ENCODE results near the gene BPIFB3.

BPIFB3 gene, protein sequence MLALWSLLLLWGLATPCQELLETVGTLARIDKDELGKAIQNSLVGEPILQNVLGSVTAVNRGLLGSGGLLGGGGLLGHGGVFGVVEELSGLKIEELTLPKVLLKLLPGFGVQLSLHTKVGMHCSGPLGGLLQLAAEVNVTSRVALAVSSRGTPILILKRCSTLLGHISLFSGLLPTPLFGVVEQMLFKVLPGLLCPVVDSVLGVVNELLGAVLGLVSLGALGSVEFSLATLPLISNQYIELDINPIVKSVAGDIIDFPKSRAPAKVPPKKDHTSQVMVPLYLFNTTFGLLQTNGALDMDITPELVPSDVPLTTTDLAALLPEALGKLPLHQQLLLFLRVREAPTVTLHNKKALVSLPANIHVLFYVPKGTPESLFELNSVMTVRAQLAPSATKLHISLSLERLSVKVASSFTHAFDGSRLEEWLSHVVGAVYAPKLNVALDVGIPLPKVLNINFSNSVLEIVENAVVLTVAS

DNA sequence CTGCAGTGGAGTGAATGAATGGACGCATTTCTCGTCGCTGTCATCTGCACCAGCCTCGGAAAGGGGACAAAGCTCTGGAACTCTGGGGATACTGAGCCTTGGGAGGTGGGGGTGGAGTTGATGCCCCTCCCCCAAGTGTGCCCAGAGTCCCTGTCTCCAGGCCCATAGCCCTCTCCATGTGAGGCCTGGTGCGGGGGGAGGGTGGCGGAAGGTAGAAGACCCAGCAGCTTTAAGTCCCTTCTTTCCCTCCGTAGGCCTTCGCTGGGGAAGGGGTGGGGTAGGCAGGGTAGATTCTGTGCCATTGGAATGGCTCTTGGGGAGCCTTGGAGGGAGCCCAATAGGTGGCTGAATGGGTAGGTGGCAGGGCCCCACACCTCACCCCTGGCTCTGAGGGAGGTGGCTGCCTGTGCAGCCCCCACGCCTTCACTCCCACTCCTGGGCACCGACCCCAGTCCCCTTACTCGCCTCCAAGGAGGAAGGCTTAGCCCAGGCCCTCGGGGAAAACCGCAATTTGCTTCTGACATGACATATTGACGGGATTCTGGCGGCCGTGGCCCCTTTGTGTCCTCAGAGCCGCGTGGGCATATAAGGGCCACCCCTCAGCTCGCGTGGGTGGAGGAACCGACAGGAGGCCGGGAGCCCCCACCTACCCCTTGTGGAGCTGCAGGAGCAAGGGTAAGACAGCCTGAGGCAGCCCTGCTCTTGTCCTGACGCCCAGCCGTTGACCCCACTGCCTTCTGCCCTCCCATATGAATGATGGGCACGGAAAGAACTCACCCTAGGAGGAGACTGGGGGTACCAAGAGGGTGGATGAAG is at the start of gene BPIFB3:
Gene BPIFB3, plus strand, starts transcription at position 613 of the 816 bp plus-strand sequence. CDS start 1,533 bp downstream, outside the sequence.
- no peak for DNase-seq (ENCODE audit: low spot score)

DNA sequence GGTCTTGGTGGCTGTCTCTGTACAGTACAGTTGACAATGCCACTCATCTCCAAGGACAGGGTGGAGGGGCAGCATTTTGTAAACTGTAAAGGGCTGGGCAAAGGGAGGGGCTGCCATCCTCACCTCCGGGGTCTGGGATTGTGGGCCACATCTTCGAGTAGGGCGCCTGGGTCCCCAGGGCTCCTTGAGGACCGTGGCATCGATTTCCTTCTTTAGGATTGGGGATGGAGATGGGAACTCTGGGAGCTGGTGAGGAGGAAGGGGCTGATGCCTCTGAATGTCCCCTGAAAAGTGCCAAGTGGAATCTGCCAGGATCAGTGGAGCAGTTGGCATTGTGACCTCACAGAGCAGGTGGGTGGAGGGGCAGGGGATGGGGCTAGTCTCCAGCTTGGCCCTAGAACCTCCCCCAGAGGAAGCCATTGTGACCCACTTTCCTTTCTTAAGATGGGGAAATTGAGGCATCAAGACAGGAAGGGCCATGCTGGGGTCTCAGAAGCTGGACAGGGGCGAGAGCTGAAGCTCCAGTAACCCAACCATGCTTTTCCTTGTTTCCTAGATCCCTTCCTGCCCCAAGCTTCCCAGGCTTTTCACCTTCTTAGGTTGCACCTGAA is 49.5 kb upstream of the BPIFB3 start, which contains the start of gene SUN5:
Gene SUN5, minus strand, starts transcription at position 293 of the 611 bp plus-strand sequence. Its CDS starts 93 bp downstream, at position 200.
- DNase-seq (ENCODE audit: low spot score) = no peak

DNA sequence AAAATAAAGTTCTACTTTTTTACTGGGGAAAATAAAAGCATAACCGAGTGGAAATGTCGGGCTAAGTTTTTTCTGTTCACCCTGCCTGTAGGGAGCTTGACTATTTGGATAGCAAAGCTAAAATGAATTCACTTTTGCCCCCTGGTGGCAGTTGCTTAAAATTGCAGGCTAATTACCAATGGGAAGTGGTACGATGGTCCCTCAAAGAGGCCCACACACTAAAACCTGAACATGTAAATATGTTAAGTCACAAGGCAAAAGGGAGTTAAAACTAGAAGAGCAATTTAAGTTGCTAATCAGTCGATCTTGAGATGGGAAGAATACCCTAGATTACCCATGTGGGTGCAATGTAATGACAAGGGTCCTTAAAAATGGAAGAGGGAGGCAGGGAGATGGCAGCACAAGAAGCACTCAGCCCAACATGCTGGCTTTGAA is 48.6 kb upstream of the BPIFB3 start:
- DNase-seq (ENCODE audit: low spot score) = peak; percentile 29

DNA sequence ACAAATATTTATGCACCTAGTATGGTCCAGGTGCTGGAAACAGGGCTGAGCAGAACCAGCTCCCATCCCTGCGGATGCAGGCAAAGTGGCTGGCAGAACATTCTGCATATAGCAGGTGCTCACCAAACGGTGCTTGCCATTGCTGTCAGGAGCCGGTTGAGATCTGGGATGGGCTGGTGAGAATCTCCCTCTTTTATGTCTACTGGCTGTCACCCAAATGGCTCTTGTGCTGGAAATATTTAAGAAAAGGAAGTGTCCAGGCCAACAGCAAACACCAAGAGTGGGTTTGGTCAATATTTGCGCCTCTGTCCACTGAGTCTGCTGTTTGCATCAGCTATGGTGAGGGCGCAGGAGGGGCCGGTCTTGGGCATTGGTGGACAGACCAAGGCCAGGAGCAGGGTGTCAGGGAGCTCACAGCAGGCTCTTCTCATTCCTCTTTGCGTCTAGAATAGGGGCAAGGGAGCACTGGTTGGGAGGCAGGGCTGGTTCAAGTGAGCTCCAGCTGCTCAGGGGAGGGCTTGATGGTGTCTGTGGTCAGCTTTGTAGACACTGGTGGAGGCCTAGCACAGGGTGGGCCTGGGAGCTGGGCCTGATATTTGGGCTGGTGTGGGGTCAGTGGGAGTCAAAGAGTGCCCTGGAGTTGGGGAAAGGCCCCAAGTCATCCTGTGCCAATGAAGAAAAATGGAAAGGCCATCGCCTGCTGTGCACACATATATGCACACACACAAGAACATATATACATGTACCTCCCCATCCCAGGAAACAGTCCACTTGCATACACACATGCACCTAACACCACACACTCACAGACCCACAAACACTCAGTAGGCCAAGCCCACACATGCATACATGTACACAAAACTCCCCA is 47.6 kb upstream of the BPIFB3 start:
- DNase-seq (ENCODE audit: low spot score) = no peak

DNA sequence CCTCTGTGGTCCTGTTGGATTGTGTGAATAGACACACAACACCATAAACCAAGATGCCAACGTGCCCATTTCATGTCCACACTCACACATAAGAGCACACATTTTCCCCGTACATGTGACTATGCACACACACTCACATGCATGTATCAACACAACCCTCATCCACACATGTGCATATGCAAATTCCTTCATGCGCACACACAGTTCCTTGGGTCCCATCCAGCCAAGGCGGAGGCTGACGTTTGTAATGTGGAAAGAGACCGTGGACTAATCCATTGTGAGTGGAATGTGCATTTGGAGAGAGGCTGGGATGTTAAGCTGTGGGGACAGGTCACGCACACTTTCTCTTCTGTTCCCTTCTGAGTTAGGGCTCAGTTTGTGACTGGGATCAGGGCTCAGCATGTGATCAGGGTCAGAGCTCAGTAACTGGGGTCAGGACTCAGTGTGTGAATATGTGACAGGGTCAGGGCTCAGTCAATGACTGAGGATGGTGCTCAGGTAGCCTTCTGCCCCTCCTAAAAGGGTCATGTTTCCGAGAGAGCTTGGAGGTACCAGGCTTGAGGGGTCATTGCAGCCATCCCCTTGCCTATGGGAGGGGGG is 46.8 kb upstream of the BPIFB3 start:
- no peak for DNase-seq (ENCODE audit: low spot score)

DNA sequence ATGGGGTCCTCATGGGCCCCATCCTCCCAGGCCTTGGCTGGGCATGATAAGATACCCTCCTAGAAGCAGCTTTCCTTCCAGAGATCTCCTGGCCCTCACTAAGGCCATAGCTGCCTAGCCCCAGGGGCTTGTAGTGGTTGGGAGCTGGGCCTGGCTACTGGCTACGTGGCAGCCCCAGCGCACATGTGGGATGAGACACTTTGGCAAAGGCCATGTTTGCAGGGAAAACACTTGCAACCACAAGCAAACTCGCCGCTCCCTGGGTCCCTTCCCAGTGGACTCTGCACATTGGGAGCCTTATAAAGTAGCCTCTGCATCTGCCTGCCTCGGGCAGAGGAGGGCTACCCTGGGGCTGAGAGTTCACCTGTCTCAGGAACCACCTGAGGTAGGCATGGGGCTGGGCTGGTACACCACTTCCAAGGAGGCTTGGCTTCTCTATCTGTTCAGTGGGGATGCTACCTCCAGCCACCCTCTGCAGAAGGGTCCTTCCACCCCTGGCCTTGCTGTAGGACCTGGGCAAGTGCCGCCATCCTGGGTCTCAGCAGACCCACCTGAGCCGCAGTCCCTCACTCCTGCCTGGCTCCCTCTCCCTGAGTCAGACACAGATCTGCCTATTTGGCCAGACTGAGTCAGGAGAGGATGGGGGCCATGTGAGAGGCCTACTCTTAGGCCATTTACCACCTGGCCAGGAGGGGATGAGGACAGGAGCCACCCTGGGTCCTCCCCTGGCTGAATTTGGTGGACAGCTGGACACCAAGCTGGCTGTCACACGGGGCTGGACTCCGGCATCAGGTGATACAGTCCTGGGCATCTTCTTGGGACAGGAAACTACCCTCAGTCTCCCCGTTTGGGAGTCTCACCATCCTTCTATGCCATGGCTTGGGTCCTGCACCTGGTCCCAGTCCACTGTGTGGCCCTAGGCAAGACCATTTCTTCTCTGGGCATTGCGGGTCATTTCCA is 46.0 kb upstream of the BPIFB3 start, which contains the start of gene BPIFB2:
Gene BPIFB2, plus strand, starts transcription at position 329 of the 960 bp plus-strand sequence. CDS start 871 bp downstream, outside the sequence.
- no peak for DNase-seq (ENCODE audit: low spot score)

DNA sequence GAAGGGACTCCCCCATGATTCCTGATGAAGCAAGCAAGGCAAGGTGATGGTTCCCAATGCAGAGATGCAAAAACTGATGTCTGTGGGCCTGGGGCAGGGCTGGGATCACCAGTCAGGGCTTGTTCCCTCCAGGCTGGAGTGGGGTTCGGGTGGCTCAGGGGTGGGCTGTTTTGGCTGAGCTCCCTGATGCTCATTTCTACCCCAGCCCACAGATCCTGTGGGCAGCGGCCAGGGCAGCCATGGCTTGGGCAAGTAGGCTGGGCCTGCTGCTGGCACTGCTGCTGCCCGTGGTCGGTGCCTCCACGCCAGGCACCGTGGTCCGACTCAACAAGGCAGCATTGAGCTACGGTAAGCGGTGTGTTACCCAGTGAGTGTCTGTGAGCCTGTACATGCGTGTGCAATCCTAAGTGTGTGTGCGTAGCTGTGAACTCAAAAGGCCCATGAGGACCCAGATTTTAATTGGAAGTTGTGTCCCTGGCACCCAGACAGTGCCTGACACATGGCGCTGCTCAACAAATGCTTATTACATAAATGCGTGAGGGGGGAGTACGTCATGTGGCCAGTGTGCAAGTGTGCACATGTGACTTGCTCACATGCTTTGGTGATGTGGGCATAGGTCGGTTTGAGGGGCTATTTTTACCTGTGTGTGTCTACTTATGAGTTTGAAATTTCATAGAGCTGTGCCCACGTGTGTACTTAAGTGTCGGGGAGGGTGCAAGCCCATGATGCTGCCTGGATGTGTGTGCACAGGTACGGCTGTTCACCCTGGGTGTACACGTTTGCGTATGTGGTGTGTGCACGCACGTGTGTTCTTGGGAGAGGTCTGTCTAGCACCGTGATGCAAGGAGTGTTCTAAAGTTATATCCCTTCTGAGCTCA is 45.1 kb upstream of the BPIFB3 start:
- DNase-seq (ENCODE audit: low spot score) = no peak

DNA sequence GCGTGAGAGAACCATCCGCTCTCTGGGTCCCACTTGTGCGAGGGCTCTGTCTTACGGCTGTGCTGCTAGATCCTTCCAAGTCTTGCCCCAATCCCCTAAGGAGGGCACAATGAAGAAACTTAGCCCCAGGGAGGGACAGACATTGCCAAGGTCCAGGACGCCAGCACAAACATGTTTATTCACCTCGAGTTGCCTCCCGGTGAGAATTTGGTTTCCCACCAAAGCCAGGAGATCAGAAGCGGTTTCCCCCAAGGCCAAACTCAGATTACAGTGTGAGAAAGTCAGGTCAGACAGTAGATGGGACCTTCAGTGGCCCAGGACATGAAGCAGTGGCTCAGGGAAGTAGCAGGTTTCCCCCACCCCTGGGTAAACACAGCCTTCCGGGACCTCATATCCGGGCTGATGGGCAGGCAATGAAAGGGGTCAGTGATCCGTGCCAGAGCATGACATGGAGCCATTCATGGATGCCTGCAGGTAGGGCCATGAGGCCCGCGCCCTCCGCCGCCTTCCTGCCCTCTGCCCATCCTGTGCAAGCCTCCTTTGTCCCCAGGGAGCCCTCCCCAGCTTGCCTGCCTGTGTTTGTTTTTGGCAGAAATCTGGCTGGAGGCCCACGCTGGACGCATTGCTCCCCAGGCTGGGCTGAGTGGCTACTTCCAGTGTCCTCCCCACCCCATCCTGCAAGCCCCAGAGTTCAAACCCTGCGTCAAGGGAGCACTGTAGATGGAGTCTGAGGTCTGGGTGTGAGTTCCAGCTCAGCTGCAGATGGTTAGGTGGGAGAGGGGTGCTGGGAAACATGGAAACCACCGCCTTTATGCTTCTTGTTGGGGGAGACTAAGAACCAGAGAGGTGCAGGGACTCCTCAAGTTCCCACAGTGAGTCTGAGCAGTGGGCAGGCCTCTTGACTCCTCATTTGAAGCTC is 44.2 kb upstream of the BPIFB3 start:
- DNase-seq (ENCODE audit: low spot score) = no peak

DNA sequence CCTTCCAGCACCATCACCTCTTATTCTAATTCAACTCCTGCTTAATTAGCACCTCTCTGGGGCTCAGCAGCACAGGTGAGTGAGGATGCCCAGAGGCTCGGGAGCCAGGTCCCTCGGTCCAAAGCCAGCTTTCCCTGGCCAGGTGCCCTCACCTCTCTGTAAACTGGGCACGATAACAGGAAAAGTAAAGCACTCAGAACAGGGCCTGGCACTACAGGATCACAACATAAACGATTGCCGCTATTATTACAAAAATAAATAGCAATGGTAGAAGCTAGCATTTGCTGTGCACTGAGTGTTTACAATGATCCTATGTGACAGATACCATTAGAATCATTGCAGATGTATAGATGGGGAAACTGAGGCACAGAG is 43.6 kb upstream of the BPIFB3 start:
- DNase-seq (ENCODE audit: low spot score) = no peak

DNA sequence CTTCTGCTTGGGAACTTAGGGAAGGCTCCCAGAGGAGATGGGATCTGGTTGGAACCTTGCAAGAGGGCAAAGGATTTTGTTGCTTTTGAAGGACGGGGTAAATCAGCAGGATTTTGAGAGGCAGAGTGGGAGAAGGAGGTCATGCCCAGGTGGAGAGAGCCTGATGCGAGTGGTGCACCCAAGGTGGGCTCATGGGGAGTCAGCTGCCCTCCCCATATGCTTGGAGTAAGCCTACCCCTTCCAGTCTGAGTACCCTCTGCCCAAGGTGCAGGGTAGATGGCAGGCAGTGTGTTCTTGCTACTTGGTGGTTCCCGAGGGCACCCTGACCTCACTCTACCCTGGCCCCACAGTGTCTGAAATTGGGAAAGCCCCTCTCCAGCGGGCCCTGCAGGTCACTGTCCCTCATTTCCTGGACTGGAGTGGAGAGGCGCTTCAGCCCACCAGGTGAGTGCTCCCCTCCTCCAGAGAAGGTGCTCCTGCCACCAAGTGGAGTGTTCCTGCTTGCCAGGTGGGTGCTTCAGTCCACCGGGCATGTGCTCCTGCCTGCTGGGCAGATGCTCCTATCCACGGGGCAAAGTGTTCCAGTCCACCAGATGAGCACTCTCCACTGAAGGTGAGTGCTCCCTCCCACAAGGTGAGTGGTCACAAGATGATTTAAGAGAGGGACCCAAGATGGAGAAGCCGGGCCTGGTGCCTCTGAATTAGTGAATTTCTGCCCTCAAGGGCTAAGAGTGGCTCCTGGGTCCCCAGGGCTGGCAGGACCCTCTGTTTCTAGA is 42.8 kb upstream of the BPIFB3 start:
- DNase-seq (ENCODE audit: low spot score) = no peak

DNA sequence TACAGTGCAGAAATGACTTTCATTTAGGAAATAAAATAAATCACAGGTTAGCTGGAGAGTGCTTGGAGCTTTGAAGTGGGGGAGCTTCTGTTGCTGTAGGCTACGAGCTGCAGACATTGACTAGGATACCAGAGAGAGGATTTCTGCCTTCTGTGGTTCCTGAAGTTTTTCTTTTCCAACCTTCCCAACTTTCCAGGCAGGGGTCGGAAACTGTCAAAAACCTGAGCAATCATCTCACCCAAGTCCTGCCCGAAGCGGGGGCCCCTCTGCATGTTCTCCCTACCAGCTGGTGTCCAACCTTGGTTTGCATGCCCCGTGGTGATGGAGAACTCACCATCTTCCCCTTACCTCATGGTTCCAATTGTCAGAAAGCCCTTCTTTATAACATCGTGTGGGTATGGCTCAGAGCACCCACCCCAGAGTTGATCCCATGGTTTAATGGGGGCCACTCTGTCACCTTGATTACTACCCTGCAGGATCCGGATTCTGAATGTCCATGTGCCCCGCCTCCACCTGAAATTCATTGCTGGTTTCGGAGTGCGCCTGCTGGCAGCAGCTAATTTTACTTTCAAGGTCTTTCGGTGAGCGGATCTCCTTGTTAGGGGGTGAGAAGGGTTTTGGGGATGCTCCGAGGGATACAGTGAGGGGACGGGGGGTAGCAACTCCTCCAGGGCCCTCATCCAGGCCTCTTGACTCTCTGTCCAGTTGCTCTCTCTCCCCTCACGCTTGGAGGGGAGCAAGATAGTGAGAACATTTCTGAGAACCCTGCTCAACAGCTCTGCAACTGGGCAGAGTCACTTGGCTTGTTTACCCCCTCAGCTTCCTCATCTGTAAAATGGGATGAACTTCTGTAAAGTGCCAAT is 41.1 kb upstream of the BPIFB3 start:
- no peak for DNase-seq (ENCODE audit: low spot score)

DNA sequence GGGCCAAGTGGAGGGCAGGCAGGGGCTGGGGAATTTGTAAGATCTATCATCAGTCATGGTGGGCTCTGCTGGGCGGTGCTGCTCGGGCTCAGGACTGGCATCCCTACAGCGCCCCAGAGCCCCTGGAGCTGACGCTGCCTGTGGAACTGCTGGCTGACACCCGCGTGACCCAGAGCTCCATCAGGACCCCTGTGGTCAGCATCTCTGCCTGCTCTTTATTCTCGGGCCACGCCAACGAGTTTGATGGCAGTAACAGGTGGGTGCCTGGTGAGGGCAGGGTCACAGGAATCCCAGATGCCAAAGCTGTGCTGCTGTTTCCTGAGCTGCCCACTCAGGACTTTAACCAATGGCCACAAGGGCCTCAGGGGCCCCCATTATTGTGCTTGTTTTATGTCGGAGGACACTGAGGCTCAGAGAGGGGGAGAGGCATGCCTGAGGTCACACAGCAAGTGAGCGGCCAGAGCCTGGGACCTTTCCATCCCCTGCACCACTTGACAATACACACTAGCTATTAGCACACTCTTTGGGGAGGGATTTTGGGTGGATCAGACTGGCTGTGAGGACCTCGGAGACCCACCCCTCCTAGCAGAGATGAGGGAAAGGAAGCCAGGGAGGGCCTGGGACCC is 39.9 kb upstream of the BPIFB3 start:
- DNase-seq (ENCODE audit: low spot score) = no peak

DNA sequence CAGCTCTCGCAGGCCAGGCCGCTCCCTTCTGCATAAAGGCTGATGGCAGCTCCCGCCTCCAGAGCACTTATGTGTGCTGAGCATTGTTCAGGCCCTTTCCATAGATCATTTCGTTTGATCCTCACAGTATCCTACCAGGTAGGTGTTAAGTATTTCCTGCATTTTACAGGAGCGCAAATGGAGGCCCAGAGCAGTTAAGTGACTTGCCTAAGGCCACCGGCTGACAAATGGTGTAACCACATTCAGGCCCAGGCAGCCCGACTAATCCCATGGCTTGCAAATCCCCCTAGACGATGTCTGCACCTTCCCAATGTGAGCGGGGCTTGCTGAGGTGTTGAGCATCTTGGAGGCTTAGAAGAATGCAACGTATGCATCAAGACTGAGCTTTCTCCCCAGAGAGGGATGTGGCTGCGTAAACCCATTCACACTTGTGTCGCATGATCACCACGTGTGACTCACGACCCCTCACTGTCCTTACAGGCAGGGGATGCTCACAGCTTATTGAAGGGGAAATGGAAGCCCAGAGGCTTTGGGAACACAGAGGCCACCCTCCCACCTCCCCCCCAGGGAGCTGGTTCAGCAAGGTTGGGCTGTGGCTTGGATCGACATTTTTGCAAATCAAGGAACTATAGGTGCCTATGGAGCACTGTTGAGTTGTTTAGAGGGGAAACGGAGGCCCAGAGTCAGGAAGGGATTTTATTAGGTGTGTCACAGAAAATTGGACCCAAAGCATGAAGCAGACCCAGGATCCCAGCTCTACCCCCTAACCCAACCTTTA is 39.2 kb upstream of the BPIFB3 start:
- no peak for DNase-seq (ENCODE audit: low spot score)

DNA sequence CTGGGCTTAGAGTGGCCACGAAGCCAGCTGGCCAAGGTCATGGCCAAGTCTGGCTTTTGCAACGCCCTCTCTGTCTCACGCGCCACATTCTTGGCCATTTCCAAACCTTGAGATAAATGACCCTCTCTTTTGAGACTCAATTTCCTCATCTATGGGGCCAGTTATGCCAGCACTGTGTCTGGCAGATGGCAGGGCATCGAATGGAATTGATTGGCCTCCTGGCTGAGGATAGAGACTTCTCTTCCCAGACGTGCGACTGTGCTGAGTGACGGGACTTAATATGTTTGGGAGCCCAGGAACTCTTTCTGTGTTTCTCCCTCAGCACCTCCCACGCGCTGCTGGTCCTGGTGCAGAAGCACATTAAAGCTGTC is 38.6 kb upstream of the BPIFB3 start:
- no peak for DNase-seq (ENCODE audit: low spot score)

Measured in RKO (cell line).